Stimulated activated CD8-positive, alpha-beta memory T cell treated with anti-CD3 and anti-CD28 coated beads, Interleukin-15, amount 100 ng/mL, for 24 hours (primary cell): ENCODE data around the gene SLC25A45.

Experiments
- DNase-seq: peaks from one replicate; pipeline ENCODE4 v3.0.0-alpha.2; 2020; ENCODE audit warnings: low read depth

SLC25A45 gene

GRCh38 chr11:65403607-65404121 is 21.2 kb upstream of the SLC25A45 start:
- DNase-seq: no peak

- DNase-seq: no peak
These were observed 20.3 kb upstream of the SLC25A45 start for GRCh38 chr11:65402790-65403189.

GRCh38 chr11:65401803-65402248 is 19.4 kb upstream of the SLC25A45 start:
- DNase-seq: no peak

GRCh38 chr11:65401073-65401802 is 18.8 kb upstream of the SLC25A45 start:
- no peak for DNase-seq

- no peak for DNase-seq
These were observed 18.0 kb upstream of the SLC25A45 start for GRCh38 chr11:65400307-65401072.

- DNase-seq: no peak
These were observed 17.4 kb upstream of the SLC25A45 start for GRCh38 chr11:65399845-65400244.

- no peak for DNase-seq
These were observed 16.8 kb upstream of the SLC25A45 start for GRCh38 chr11:65399249-65399648.

- no peak for DNase-seq
These were observed 16.0 kb upstream of the SLC25A45 start for GRCh38 chr11:65398362-65398910.

- no peak for DNase-seq
These were observed 14.6 kb upstream of the SLC25A45 start for GRCh38 chr11:65396769-65397745.

- no peak for DNase-seq
These were observed 13.6 kb upstream of the SLC25A45 start for GRCh38 chr11:65395961-65396530.

GRCh38 chr11:65394125-65394536 is 11.7 kb upstream of the SLC25A45 start:
- no peak for DNase-seq

GRCh38 chr11:65393513-65394079 is 11.2 kb upstream of the SLC25A45 start:
- no peak for DNase-seq

GRCh38 chr11:65392899-65393298 is 10.5 kb upstream of the SLC25A45 start:
- DNase-seq: no peak

GRCh38 chr11:65392186-65392829 is 9.9 kb upstream of the SLC25A45 start:
- DNase-seq: no peak

GRCh38 chr11:65390996-65391395 is 8.6 kb upstream of the SLC25A45 start:
- DNase-seq: no peak

GRCh38 chr11:65390099-65390941 is 7.9 kb upstream of the SLC25A45 start:
- DNase-seq: no peak

- no peak for DNase-seq
These were observed 7.0 kb upstream of the SLC25A45 start for GRCh38 chr11:65389294-65389980.

GRCh38 chr11:65388731-65389130 is 6.3 kb upstream of the SLC25A45 start:
- DNase-seq: no peak
